ENCODE results near the gene FAM81B.
"Not testable (repeated sequence)": the region's sequence is repeated elsewhere in the genome, so short reads cannot be mapped to it uniquely, and the experiment has no call there.

Gene FAM81B, protein sequence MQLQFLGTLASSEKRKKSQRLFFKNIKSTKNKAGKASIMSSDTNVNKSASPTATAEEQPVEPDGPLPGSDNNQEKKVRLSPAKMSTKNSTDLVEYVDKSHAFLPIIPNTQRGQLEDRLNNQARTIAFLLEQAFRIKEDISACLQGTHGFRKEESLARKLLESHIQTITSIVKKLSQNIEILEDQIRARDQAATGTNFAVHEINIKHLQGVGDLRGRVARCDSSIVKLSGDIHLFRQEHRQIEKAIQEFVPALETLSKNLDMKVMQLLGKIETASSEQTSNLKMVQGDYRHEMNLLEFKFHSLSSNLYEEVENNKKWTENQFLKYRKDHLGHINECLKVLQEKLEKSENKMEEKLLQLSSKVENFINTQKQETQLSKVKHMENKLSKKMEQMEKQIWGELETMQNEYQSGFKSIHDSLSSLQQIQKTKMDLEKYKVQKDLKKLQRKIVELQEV

DNA sequence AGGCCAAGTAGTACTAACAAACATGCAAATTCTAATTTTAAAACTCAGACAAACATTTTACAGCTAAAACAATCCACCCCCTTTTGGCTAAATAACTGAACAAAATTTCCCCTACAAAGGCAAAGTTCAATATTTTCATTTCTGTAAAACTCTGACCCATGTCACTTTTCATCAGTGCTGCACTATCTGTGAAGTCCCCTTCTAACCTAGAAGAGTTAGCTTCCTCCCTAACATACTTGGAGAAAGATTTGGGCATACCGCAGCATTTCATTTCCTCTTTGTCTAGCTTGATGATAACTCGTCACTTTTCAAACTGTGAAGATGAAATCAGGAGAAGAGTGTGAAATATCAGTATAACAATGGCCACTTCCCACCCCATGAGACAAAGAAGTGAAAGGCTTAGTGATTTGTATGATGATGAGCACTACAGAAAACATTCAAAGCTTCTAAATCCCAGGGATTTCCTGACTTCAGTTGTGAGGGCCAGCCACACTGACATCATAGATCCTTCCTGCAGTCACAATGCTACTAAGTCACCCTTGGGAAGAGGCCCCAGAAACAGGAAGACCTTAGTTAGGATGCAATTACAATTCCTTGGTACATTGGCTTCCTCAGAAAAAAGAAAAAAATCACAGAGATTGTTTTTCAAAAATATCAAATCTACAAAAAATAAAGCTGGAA is at the start of gene FAM81B:
Gene FAM81B (plus strand): TSS at position 555 of the 681 bp plus-strand sequence. CDS start 24 bp downstream, at position 579.
- DNase-seq (ENCODE audit: low read depth in 4 of 4, low spot score in 1 of 4): no peak

- DNase-seq (ENCODE audit: low read depth in 4 of 4, low spot score in 1 of 4): not testable (repeated sequence)
Measured at GRCh38 chr5:95341444-95341843, 49.7 kb upstream of the FAM81B start.

DNA sequence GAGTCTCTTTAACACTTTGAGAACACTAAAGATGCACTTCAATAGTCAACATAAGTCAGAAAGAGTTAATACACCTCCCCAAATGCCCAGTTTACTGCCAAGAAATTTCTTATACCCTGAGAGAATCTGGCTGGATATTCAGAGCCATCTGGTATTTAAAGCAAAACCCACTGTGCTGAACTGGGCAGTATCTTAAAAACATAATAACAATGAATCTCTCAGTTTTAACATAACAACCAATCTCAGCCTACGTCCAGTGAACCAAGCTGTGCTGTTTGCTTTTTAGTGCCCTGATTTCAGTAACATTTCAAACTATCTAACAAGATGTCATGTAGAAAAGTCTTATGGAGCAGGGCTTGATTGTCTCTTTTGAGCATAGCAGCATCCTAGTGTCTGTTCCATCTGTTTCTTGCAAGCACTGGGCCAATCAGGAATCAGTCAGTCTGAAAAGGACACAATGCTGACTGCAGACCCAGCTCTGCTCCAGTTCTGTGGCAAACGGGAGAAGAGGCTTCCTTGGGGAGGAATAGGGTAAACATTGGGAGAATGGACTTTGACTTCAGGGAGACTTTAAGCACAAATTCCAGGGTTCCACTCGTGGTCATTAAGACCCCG is 43.6 kb upstream of the FAM81B start:
- DNase-seq (ENCODE audit: low read depth in 4 of 4, low spot score in 1 of 4): no peak

DNA sequence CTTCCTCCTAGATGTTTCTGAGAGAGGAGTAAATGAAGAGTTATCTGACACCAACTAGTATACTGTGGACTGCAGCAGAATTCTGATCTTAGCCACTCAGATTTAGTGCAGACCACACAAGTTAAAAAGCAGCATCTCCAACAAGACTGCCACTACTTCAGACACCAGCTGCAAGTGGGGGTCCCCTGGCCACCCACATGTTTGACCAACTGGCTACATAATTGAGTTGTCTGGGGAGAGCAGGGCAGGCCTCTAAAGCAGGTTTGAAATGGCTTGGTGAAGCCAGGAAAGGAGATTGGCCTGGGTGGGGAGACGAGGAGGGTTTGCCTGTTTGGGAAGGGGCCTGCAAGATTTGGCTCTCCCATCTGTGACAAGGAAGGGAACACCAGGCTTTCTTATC is 40.5 kb upstream of the FAM81B start:
- no peak for DNase-seq (ENCODE audit: low read depth in 4 of 4, low spot score in 1 of 4)

GRCh38 chr5:95352691-95353090 is 38.5 kb upstream of the FAM81B start:
- DNase-seq (ENCODE audit: low read depth in 4 of 4, low spot score in 1 of 4): no peak

DNA sequence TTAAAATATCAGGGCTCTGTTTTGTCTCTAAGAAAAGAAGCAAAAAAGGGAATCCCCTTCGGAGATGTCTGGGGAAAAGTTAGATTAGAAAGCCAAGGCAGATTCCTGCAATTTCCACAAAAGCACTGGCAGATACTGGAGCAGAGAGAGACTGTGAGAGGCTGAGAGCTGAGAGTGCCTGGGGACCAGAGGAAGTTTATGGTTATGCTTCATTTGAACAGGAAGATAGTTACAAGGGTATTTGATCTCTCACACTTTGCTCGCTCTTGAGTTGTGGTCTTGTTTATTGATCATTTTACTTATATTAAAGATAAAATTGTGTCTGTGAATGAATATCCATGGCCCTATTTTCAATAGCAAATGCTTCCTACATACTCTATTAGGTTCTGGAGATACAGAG is 32.8 kb upstream of the FAM81B start:
- no peak for DNase-seq (ENCODE audit: low read depth in 4 of 4, low spot score in 1 of 4)

DNA sequence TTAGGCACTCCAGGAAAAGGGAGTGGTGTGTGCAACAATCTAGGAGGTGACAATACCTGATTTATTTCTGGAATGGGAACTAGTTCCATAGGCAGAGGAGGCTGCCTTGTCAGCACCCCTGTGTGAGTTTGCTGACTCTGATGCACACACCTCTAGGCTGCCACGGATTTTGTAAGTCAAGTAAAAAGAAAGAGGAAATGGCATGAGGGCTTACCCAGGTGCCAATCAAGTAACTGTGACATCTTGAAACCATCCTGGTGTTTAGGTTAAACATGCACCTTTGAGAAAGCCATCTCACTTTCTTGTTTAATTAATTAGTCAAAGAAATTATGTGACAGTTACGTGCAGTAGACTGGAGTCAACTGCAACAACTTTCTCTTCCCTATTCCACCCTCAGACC is 32.3 kb upstream of the FAM81B start:
- DNase-seq (ENCODE audit: low read depth in 4 of 4, low spot score in 1 of 4): no peak

DNA sequence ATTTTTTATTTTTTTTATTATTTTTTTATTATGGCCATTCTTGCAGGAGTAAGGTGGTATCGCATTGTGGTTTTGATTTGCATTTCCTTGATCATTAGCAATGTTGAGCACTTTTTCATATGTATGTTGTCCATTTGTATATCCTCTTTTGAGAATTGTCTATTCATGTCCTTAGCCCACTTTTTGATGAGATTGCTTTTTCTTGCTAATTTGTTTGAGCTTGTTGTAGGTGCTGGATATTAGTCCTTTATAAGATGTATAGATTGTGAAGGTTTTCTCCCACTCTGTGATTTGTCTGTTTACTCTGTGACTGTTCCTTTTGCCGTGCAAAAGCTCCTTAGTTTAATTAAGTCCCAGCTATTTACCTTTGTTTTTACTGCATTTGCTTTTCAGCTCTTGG is 30.5 kb upstream of the FAM81B start:
- DNase-seq (ENCODE audit: low read depth in 4 of 4, low spot score in 1 of 4): not testable (repeated sequence)

DNA sequence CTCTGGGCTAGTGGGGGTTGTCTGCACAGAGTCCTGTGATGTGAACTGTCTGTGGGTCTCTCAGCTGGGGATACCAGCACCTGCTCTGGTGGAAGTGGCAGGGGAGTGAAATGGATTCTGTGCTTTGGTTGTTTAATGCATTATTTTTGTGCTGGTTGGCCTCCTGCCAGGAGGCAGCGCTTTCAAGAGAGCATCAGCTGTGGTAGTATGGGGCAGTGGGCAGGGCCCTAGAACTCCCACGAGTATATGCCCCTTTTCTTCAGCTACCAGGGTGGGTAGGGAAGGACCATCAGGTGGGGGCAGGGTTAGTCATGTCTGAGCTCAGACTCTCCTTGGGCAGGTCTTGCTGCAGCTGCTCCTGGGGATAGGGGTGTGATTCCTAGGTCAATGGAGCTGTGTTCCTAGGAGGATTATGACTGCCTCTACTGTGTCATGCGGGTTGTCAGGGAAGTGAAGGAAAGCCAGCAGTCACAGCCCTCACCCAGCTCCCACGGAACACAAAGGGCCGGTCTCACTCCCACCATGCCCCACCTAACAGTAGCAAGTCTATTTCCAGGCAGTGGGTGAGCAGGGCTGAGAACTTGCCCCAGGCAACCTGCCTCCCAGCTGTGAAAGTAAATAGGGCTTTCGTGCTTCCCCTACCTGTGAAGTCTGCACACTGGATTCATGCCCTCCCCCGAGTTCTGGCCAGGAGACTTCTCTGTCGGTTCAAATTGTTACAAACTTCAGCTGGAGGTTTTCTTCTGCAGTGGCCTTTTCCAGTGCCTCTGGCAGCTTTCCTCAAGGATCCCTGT is 25.7 kb upstream of the FAM81B start:
- DNase-seq (ENCODE audit: low read depth in 4 of 4, low spot score in 1 of 4): no peak

- no peak for DNase-seq (ENCODE audit: low read depth in 4 of 4, low spot score in 1 of 4)
Measured at GRCh38 chr5:95369782-95370181, 21.4 kb upstream of the FAM81B start.

DNA sequence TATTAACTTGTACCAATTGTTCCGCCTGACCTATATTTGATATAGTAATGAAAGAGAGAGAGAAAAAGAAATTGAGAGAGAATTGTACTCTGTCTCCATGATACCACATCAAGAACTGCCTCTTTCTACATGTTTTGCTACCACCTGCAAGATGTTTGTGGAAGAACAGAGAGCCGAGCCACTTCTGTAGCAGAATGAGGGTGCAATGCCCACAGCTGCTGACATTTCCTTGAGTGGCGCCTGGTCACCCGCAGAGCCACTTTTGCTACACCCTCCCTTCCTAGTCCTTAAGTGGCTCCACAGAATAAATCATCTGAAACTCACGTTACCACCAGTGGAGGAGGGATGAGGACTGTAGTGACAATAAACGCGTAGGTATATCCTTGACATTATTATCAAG is 17.1 kb upstream of the FAM81B start:
- DNase-seq (ENCODE audit: low read depth in 4 of 4, low spot score in 1 of 4): no peak

DNA sequence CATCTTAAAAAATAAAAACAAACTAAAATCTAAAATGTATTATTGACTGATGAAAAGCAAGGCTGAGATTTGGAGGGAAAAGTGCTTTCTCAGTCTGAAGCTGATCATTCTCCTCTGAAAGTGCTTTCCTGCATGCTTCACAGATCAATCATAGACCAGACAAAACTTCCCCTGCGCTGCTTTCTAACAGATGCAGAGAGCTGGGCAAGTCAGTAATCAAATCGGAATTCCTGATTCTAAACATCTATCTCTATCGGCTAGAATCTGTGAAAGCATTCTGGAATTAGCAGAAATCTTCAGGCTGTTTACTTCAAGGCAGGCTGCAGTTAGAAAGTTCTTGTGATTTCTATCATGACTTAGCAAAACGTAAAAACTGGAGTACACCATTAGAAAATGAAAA is 15.6 kb upstream of the FAM81B start:
- no peak for DNase-seq (ENCODE audit: low read depth in 4 of 4, low spot score in 1 of 4)

DNA sequence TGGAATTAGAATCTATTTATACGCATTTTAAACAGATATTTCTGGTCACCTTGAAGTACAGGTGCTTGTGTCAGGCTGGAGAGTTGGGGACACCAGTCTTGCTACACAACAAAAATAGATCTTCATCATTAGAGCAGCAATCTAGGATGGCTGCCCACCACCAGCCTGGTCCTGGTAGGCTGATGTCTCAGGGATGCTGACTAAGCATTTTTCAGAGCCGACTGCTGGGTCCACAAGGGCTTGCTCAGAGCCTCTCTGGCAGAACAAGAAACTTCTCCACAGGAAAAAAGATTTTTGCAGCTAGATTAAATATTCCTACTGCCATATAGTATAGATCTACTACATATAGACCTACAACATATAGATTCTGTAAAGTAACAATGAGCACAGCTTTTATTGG is 12.0 kb upstream of the FAM81B start:
- DNase-seq (ENCODE audit: low read depth in 4 of 4, low spot score in 1 of 4): no peak

GRCh38 chr5:95380103-95380628 is 11.0 kb upstream of the FAM81B start:
- DNase-seq (ENCODE audit: low read depth in 4 of 4, low spot score in 1 of 4): no peak

DNA sequence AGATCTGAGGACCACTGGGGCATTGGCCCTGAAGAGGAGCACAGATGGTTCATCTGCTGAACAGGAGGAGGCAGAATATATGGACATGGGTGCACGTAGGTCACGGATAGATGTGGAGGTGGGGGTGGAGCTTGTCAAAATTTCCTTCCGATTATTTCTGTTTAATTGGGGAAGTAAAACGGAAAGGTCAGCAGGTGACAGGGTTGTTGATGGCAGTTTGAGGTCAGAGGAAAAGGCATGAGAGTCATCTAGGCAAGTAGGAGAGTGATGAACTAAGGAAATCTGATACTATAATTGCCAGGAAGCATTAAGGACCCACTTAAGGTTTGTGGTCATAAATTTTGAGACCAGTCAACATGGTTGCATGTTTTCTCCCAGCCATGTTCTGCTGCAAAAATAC is 8.4 kb upstream of the FAM81B start:
- no peak for DNase-seq (ENCODE audit: low read depth in 4 of 4, low spot score in 1 of 4)

DNA sequence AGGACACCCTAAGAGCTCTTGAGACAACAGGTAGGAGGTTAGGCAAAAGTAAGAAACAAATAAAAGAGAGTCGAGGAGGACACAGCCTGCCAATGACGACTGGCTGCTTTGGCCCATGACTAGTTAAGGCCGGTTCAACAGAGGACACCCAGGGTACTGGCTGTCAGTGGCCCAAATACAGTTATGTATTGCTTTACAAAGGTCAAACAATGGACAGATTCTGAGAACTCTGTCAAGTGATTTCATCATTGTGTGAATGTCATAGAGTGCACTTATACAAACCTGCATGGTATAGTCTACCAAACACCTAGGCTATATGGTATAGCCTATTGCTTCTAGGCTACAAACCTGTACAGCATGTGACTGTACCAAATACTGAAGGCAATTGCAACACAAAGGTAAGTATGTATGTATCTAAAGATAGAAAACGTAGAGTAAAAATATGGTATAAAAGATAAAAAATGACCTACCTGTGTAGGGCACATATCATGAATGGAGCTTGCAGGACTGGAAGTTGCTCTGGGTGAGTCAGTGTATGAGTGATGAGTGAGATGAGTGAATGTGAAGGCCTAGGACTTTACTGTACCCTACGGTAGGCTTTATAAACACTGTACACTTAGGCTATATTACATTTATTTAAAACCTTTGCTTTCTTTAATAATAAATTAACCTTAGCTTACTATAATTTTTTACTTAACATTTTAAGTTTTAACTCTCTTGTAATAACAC is 6.5 kb upstream of the FAM81B start:
- no peak for DNase-seq (ENCODE audit: low read depth in 4 of 4, low spot score in 1 of 4)

DNA sequence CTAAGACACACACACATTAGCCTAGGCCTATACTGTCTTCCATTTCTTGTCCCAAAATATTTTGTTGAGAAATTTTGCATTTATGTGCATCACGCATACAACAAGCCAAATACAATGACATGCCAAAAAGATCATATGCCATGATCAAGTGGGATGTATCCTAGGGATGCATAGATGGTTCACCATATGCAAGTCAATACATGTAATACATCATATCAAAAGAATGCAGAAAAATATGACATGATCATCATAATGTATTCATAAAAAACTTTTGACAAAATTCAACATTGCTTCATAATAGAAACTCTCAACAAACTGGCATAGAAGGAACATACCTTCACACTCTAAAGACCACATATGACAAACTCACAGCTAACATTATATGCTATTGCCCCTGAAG is 5.8 kb upstream of the FAM81B start:
- DNase-seq (ENCODE audit: low read depth in 4 of 4, low spot score in 1 of 4): no peak

DNA sequence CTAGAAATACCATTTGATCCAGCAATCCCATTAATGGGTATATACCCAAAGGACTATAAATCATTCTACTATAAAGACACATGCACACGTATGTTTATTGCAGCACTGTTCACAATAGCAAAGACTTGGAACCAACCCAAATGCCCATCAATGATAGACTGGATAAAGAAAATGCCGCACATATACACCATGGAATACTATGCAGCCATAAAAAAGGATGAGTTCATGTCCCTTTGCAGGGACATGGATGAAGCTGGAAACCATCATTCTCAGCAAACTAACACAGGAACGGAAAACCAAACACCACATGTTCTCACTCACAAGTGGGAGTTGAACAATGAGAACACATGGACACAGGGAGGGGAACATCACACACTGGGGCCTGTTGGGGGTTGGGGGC is 799 bp downstream of the FAM81B start:
- DNase-seq (ENCODE audit: low read depth in 4 of 4, low spot score in 1 of 4): not testable (repeated sequence)

GRCh38 chr5:95392593-95393182 is 1.5 kb downstream of the FAM81B start:
- no peak for DNase-seq (ENCODE audit: low read depth in 4 of 4, low spot score in 1 of 4)

GRCh38 chr5:95393279-95393678 is 2.1 kb downstream of the FAM81B start:
- DNase-seq (ENCODE audit: low read depth in 4 of 4, low spot score in 1 of 4): no peak

Measured in stimulated activated CD4-positive, alpha-beta T cell treated with anti-CD3 and anti-CD28 coated beads, Interleukin-1b, Interleukin-23, amount 100 ng/mL, for 24 hours (primary cell).